HEK293 (cell line): ENCODE results near the gene IPCEF1.
A peak's percentile ranks its signal among the peaks of the same experiment; 100 is the strongest.

Experiments used
- CTCF ChIA-PET: fragments of 350-600 bp; formaldehyde crosslinking; extraction: SDS; loops from one replicate; lab custom pipeline; 2021; ENCODE audit warnings: antibody characterized with exemption; lab: Yijun Ruan, JAX
- POLR2A ChIA-PET: fragments of 300-600 bp; formaldehyde crosslinking; extraction: SDS; loops from one replicate; lab custom pipeline; 2020; ENCODE audit warnings: antibody characterized with exemption, inconsistent platforms; lab: Yijun Ruan, JAX
- H3K27ac ChIP-seq: fragments of 200-500 bp; sonication (Bioruptor generic); 2 replicates; pipeline ENCODE4 v1.5.1; 2014; ENCODE audit warnings: low read depth, low read length, control low read depth, inconsistent platforms; ENCODE audit errors: extremely low read depth
- H3K36me3 ChIP-seq, 2 experiments: fragments of 200-500 bp in 1 of 2; sonication (Bioruptor generic) in 1 of 2; 1 replicate in 1 of 2; 2 replicates in 1 of 2; pipeline ENCODE4 v1.5.1; 2014 to 2017; ENCODE audit warnings: inconsistent platforms in 2 of 2, low read length in 2 of 2; ENCODE audit not compliant: control insufficient read depth in 2 of 2, insufficient read depth in 1 of 2
- H3K4me1 ChIP-seq: fragments of 200-500 bp; sonication (Bioruptor generic); 2 replicates; pipeline ENCODE4 v1.5.1; 2014; ENCODE audit warnings: mild to moderate bottlenecking, low read length, inconsistent platforms; ENCODE audit not compliant: control insufficient read depth, insufficient read depth
- H3K4me3 ChIP-seq: 2 replicates; pipeline ENCODE4 v1.5.1; 2011; ENCODE audit warnings: low read depth, mild to moderate bottlenecking, control low read depth, low read length, moderate library complexity
- H3K9me3 ChIP-seq: fragments of 200-500 bp; sonication (Bioruptor generic); 2 replicates; pipeline ENCODE4 v1.5.1; 2014; ENCODE audit warnings: low read depth, low read length, inconsistent platforms; ENCODE audit not compliant: control insufficient read depth, insufficient read depth
- HOXD13 ChIP-seq: sonication (generic); formaldehyde crosslinking; IDR thresholded peaks from 2 replicates; pipeline ENCODE4 v1.8.0; 2022; ENCODE audit warnings: missing genetic modification reagents, borderline replicate concordance
- SCRT1 ChIP-seq: fragments of 450-650 bp; formaldehyde crosslinking; IDR thresholded peaks from 2 replicates; pipeline ENCODE4 v1.5.1; 2016; ENCODE audit warnings: missing biosample characterization, missing genetic modification characterization, borderline replicate concordance
- SETDB1 ChIP-seq: IDR thresholded peaks from one replicate; pipeline ENCODE4 v1.6.1; 2017; ENCODE audit warnings: mild to moderate bottlenecking, low read length, moderate library complexity, mixed read lengths; ENCODE audit not compliant: insufficient read length
- TRIM28 ChIP-seq: IDR thresholded peaks from 2 replicates; pipeline ENCODE4 v1.6.1; 2011; ENCODE audit warnings: low read length, control low read depth, borderline replicate concordance
- ZBTB11 ChIP-seq: fragments of 450-650 bp; formaldehyde crosslinking; conservative IDR thresholded peaks from 2 replicates; pipeline ENCODE4 v1.5.1; 2016; ENCODE audit warnings: low read depth, missing biosample characterization, missing genetic modification characterization
- ZNF2 ChIP-seq: fragments of 450-650 bp; formaldehyde crosslinking; IDR thresholded peaks from 2 replicates; pipeline ENCODE4 v1.5.1; 2016; ENCODE audit warnings: missing biosample characterization, missing genetic modification characterization
- ZNF280D ChIP-seq: fragments of 450-650 bp; formaldehyde crosslinking; IDR thresholded peaks from 2 replicates; pipeline ENCODE4 v1.5.1; 2016; ENCODE audit warnings: missing biosample characterization, missing genetic modification characterization
- ZNF302 ChIP-seq: fragments of 450-650 bp; formaldehyde crosslinking; IDR thresholded peaks from 2 replicates; pipeline ENCODE4 v1.5.1; 2016; ENCODE audit warnings: missing biosample characterization, missing genetic modification characterization, low read depth
- ZNF37A ChIP-seq: fragments of 450-650 bp; IDR thresholded peaks from 2 replicates; pipeline ENCODE4 v1.5.1; 2018; ENCODE audit warnings: missing biosample characterization, missing genetic modification characterization
- ZNF610 ChIP-seq: fragments of 450-650 bp; formaldehyde crosslinking; IDR thresholded peaks from 2 replicates; pipeline ENCODE4 v1.5.1; 2016; ENCODE audit warnings: missing biosample characterization, missing genetic modification characterization, borderline replicate concordance
- ZNF654 ChIP-seq: fragments of 450-650 bp; formaldehyde crosslinking; IDR thresholded peaks from 2 replicates; pipeline ENCODE4 v1.5.1; 2016; ENCODE audit warnings: low read depth, missing biosample characterization, missing genetic modification characterization
- ZNF660 ChIP-seq: fragments of 450-650 bp; IDR thresholded peaks from 2 replicates; pipeline ENCODE4 v1.5.1; 2018; ENCODE audit warnings: missing biosample characterization, mild to moderate bottlenecking, missing genetic modification characterization
- ZSCAN30 ChIP-seq: fragments of 450-650 bp; IDR thresholded peaks from 2 replicates; pipeline ENCODE4 v1.5.1; 2018; ENCODE audit warnings: missing biosample characterization, mild to moderate bottlenecking, missing genetic modification characterization, moderate library complexity
- TF ChIP-seq, protein P1 (sequence below): fragments of 450-650 bp; formaldehyde crosslinking; IDR thresholded peaks from 2 replicates; pipeline ENCODE4 v1.5.1; 2016; ENCODE audit warnings: missing biosample characterization, missing genetic modification characterization

The IPCEF1 gene

DNA sequence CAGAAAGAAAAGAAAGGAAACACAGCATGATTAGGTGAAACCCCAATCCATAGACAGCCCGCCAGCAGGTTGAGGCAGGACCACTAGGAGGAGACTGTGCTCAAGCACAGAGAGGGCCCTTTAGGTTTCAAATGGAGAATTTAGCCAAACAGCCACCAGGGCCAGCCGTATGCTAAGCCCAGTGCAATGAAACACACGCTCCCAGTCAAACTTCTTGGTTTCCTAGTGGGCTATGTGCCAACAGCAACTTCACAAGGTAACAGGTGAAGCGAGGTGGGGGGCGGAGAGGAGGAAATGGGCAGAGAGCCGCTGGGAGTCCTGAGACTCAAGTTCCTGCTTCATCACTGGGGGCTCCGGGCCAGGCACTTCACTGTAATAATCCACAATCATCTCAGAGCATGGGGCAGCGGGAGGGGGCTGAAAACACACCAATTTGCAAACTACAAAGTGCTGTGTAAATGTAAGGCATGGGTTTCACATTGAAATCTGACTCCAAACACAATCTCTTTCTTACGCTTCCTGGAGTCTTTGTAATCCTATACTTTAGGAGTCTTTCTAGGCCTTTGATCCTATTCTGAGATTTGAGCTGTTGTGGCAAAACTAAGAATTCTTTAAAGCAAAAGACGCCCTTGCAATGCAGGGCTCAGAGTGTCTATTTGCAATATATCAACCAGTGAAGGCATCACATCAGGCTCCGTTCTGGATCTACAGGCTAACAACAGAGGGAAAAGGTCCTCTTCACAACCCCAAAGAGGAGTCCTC lies 200.3 kb downstream of the IPCEF1 start (continued):
- TF ChIP-seq, protein P1, sequence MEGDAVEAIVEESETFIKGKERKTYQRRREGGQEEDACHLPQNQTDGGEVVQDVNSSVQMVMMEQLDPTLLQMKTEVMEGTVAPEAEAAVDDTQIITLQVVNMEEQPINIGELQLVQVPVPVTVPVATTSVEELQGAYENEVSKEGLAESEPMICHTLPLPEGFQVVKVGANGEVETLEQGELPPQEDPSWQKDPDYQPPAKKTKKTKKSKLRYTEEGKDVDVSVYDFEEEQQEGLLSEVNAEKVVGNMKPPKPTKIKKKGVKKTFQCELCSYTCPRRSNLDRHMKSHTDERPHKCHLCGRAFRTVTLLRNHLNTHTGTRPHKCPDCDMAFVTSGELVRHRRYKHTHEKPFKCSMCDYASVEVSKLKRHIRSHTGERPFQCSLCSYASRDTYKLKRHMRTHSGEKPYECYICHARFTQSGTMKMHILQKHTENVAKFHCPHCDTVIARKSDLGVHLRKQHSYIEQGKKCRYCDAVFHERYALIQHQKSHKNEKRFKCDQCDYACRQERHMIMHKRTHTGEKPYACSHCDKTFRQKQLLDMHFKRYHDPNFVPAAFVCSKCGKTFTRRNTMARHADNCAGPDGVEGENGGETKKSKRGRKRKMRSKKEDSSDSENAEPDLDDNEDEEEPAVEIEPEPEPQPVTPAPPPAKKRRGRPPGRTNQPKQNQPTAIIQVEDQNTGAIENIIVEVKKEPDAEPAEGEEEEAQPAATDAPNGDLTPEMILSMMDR (tag by site-specific recombination) = peak; percentile 67
- TF ChIP-seq ZSCAN30 (tag by site-specific recombination) (no peak), ZNF610 (no peak), TRIM28 (peak; percentile 84), ZNF302 (tag by site-specific recombination) (no peak), SCRT1 (tag by site-specific recombination) (no peak), ZNF280D (tag by site-specific recombination) (no peak)

DNA sequence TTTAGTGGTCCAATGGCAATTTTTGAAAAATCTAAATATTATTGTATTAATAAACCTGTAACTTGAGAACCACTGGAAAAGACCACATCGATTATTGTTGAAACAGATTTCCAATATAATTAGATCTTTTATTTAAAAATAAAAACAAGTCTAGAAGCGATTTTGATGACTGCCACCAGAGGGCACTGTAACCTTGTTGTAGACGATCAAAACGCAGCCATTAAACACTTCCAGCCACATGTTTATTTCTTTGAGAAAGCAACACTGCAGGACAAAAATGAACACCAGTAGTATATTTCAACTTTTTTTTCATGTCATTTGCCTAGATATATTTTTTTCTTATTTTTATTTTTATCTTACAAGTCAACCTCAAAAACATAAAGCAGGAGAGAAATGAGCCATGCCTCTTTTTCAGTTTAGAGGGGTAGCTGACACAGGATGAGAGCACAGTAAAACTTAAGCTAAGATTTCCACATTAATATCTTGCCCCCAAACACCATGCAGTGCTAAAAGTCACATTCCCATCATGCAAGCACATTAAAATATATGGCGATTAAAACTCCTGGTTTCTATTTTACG lies 202.1 kb downstream of the IPCEF1 start:
- ChIA-PET CTCF (interaction anchor here (0.5 to 3.8 kb wide), 44 partner anchors 15 to 1116 kb away, joined by 3 to 53 read pairs (median 4); no protein-coding TSS in a partner anchor), POLR2A (no interaction called here)
- TF ChIP-seq ZBTB11 (tag by site-specific recombination) = 0 out of 2 replicates have a peak, but pooled peaks have one; percentile 7
- peak; percentile 99 for TF ChIP-seq SETDB1
- TF ChIP-seq ZNF37A (tag by site-specific recombination) = no peak
- TF ChIP-seq ZSCAN30 (tag by site-specific recombination) = 0 out of 2 replicates have a peak, but pooled peaks have one; percentile 53
- no peak for TF ChIP-seq HOXD13 (CRISPR knock-in tag)
- TF ChIP-seq ZNF660 = peak; percentile 48; the same call in 1 of the 2 replicates
- peak; percentile 81 for TF ChIP-seq ZNF654 (tag by site-specific recombination)
- 0 out of 2 replicates have a peak, but pooled peaks have one; percentile 26 for TF ChIP-seq ZNF2 (tag by site-specific recombination)
- TF ChIP-seq, protein P1 (tag by site-specific recombination) = peak; percentile 29; the same call in 1 of the 2 replicates
- TF ChIP-seq TRIM28 = peak; percentile 72

More for the DNA sequence above, 202.1 kb downstream of the IPCEF1 start:
- Histone ChIP-seq H3K36me3 (no peaks in the 10 kb centered on the region), H3K4me3 (no peak overlapping the region), H3K4me1 (no peaks in the 10 kb centered on the region), H3K27ac (no peak overlapping the region), H3K9me3 (no peaks in the 10 kb centered on the region)
